Thymus (tissue), 11 donors: ENCODE data around the gene RSPH1. TPM values are rescaled to one million over a fixed set of nuclear protein-coding genes. Genes with fewer than 3 reads are reported as not detected.
A peak's percentile ranks its signal among the peaks of the same experiment; 100 is the strongest.
"Not testable (repeated sequence)": the region's sequence is repeated elsewhere in the genome, so short reads cannot be mapped to it uniquely, and the experiment has no call there.

Experiments
- DNase-seq, 9 donors: peaks; one replicate each; pipeline ENCODE4 v3.0.0-alpha.2; 2013; ENCODE audit warnings: low spot score in 9 of 9, low read depth in 6 of 9, missing footprints in 1 of 9
- H3K27ac ChIP-seq, 2 donors: one replicate each; pipeline ENCODE4 v1.5.1; 2013; ENCODE audit warnings: control low read depth in 1 of 2, low read depth in 1 of 2, low read length in 1 of 2, mild to moderate bottlenecking in 1 of 2, moderate library complexity in 1 of 2
- H3K27me3 ChIP-seq, 2 donors: one replicate each; pipeline ENCODE4 v1.5.1; 2013; ENCODE audit warnings: low read length in 1 of 2; ENCODE audit not compliant: control insufficient read depth in 2 of 2, insufficient read depth in 1 of 2
- H3K36me3 ChIP-seq, 2 donors: one replicate each; pipeline ENCODE4 v1.5.1; 2013; ENCODE audit warnings: low read length in 1 of 2, mild to moderate bottlenecking in 1 of 2, moderate library complexity in 1 of 2; ENCODE audit not compliant: control insufficient read depth in 2 of 2, insufficient read depth in 2 of 2
- H3K4me1 ChIP-seq, 2 donors: one replicate each; pipeline ENCODE4 v1.5.1; 2013; ENCODE audit warnings: low read length in 2 of 2; ENCODE audit not compliant: control insufficient read depth in 2 of 2, insufficient read depth in 2 of 2
- H3K4me3 ChIP-seq, 2 donors: one replicate each; pipeline ENCODE4 v1.5.1; 2013; ENCODE audit warnings: low read length in 2 of 2, control low read depth in 1 of 2, mild to moderate bottlenecking in 1 of 2
- H3K9me3 ChIP-seq, 2 donors: one replicate each; pipeline ENCODE4 v1.5.1; 2013; ENCODE audit warnings: low read length in 1 of 2, mild to moderate bottlenecking in 1 of 2; ENCODE audit not compliant: control insufficient read depth in 2 of 2, insufficient read depth in 1 of 2
- whole genome bisulfite sequencing: extraction: QIAGEN DNeasy Blood & Tissue Kit; methylation state at CpG from one replicate; pipeline ENCODE4 v1.1.7; 2013; 5-methylcytosine and 5-hydroxymethylcytosine counted together
- polyA plus RNA-seq: library from polyadenylated mRNA; stranded (reverse); fragments of 200-250 nt; gene quantifications from one replicate; pipeline ENCODE4 v1.2.3, GENCODE V29; 2013
- total RNA-seq: library from RNA; stranded (reverse); fragments of 120-200 nt; gene quantifications from one replicate; pipeline ENCODE4 v1.2.4, GENCODE V29; 2013
- donor health status: healthy.

The RSPH1 gene
- total and polyA plus RNA-seq, 2 donors: 0.38 to 2.4 TPM

- WGBS: 97% methylated on average over 7 of the region's 7 CpGs
- Histone ChIP-seq H3K4me1 (peaks cover 0 to 29% of the 10 kb centered on the region in 2 donors), H3K36me3 (no peaks in the 10 kb centered on the region), H3K4me3 (no peak overlapping the region), H3K27me3 (no peaks in the 10 kb centered on the region), H3K9me3 (no peaks in the 10 kb centered on the region), H3K27ac (no peak overlapping the region)
- no peak for DNase-seq
These were observed 21.0 kb downstream of the RSPH1 start for GRCh38 chr21:42475036-42475435.

- Histone ChIP-seq H3K9me3 (no peaks in the 10 kb centered on the region), H3K27ac (no peak overlapping the region), H3K4me3 (no peak overlapping the region), H3K36me3 (no peaks in the 10 kb centered on the region), H3K27me3 (no peaks in the 10 kb centered on the region), H3K4me1 (peaks cover 0 to 26% of the 10 kb centered on the region in 2 donors)
- WGBS: 92% methylated on average over 14 of the region's 14 CpGs
- DNase-seq: no peak
These were observed 21.8 kb downstream of the RSPH1 start for GRCh38 chr21:42474043-42474831.

GRCh38 chr21:42473498-42474042 lies 22.5 kb downstream of the RSPH1 start:
- no peak overlapping the region for H3K27ac ChIP-seq
- 98% methylated on average over 9 of the region's 9 CpGs for WGBS

GRCh38 chr21:42472521-42472920 lies 23.5 kb downstream of the RSPH1 start:
- peaks cover under 1 to 34% of the 10 kb centered on the region in 2 donors for H3K4me1 ChIP-seq
- WGBS: 96% methylated on average over 7 of the region's 7 CpGs
- no peaks in the 10 kb centered on the region for H3K36me3 ChIP-seq
- H3K9me3 ChIP-seq: no peaks in the 10 kb centered on the region
- H3K27ac ChIP-seq: no peak overlapping the region
- no peak for DNase-seq
- H3K4me3 ChIP-seq: no peak overlapping the region
- no peaks in the 10 kb centered on the region for H3K27me3 ChIP-seq

More at GRCh38 chr21:42473498-42474042, 22.5 kb downstream of the RSPH1 start:
- H3K9me3 ChIP-seq: no peaks in the 10 kb centered on the region
- H3K27me3 ChIP-seq: no peaks in the 10 kb centered on the region
- peaks cover 0 to 32% of the 10 kb centered on the region in 2 donors for H3K4me1 ChIP-seq
- no peak overlapping the region for H3K4me3 ChIP-seq
- no peaks in the 10 kb centered on the region for H3K36me3 ChIP-seq
- no peak for DNase-seq

- H3K36me3 ChIP-seq: no peaks in the 10 kb centered on the region
- DNase-seq: no peak
- whole genome bisulfite sequencing: 95% methylated on average over 13 of the region's 13 CpGs
- H3K27ac ChIP-seq: peak overlapping the region in 1 of 2 donors; percentile 44
- H3K27me3 ChIP-seq: no peaks in the 10 kb centered on the region
- no peaks in the 10 kb centered on the region for H3K9me3 ChIP-seq
- H3K4me3 ChIP-seq: no peak overlapping the region
- H3K4me1 ChIP-seq: peaks cover 6 to 41% of the 10 kb centered on the region in 2 donors
These were observed 24.2 kb downstream of the RSPH1 start for GRCh38 chr21:42471716-42472330.

- no peaks in the 10 kb centered on the region for H3K9me3 ChIP-seq
- 98% methylated on average over 9 of the region's 9 CpGs for WGBS
- H3K27me3 ChIP-seq: no peaks in the 10 kb centered on the region
- H3K27ac ChIP-seq: no peak overlapping the region
- H3K4me3 ChIP-seq: no peak overlapping the region
- H3K4me1 ChIP-seq: peaks cover 6 to 45% of the 10 kb centered on the region in 2 donors
- DNase-seq: no peak
- no peaks in the 10 kb centered on the region for H3K36me3 ChIP-seq
These were observed 24.8 kb downstream of the RSPH1 start for GRCh38 chr21:42471206-42471605.

GRCh38 chr21:42469726-42470125 lies 26.3 kb downstream of the RSPH1 start:
- not testable (repeated sequence) for H3K9me3 ChIP-seq, H3K27ac ChIP-seq, H3K4me3 ChIP-seq, DNase-seq, H3K36me3 ChIP-seq, H3K27me3 ChIP-seq
- 95% methylated on average over 4 of the region's 4 CpGs for WGBS
- peaks cover 19 to 59% of the 10 kb centered on the region in 2 donors for H3K4me1 ChIP-seq

- peaks cover 0 to 2% of the 10 kb centered on the region in 2 donors for H3K9me3 ChIP-seq
- no peaks in the 10 kb centered on the region for H3K36me3 ChIP-seq
- no peaks in the 10 kb centered on the region for H3K27me3 ChIP-seq
- no peak for DNase-seq
- peaks cover 19 to 61% of the 10 kb centered on the region in 2 donors for H3K4me1 ChIP-seq
- 93% methylated on average over 2 of the region's 2 CpGs for WGBS
- H3K27ac ChIP-seq: no peak overlapping the region
- no peak overlapping the region for H3K4me3 ChIP-seq
These were observed 26.8 kb downstream of the RSPH1 start for GRCh38 chr21:42469272-42469671.

GRCh38 chr21:42468491-42469131 lies 27.4 kb downstream of the RSPH1 start:
- WGBS: 82% methylated on average over 6 of the region's 6 CpGs
- Histone ChIP-seq H3K9me3 (peaks cover 0 to 6% of the 10 kb centered on the region in 2 donors), H3K27ac (no peak overlapping the region), H3K4me1 (peaks cover 22 to 61% of the 10 kb centered on the region in 2 donors), H3K36me3 (no peaks in the 10 kb centered on the region), H3K4me3 (no peak overlapping the region), H3K27me3 (no peaks in the 10 kb centered on the region)
- DNase-seq: no peak
